Measurements from ENCODE around the gene MICA.
"Not testable (repeated sequence)": the region's sequence is repeated elsewhere in the genome, so short reads cannot be mapped to it uniquely, and the experiment has no call there.

The MICA gene

GRCh38 chr6:31450751-31451150, 47.4 kb downstream of the MICA start:
- DNase-seq (ENCODE audit: low read depth) = no peak
- no peak overlapping the region for H3K4me3 ChIP-seq (ENCODE audit: low read depth, low read length)
- no peak for TF ChIP-seq CTCF (IDR thresholded peaks at IDR 0.05; ENCODE audit: control insufficient read depth, extremely low read depth, insufficient read depth)

GRCh38 chr6:31452859-31453258, 49.5 kb downstream of the MICA start:
- TF ChIP-seq CTCF (IDR thresholded peaks at IDR 0.05; ENCODE audit: control insufficient read depth, extremely low read depth, insufficient read depth) = no peak
- no peak overlapping the region for H3K4me3 ChIP-seq (ENCODE audit: low read depth, low read length)
- no peak for DNase-seq (ENCODE audit: low read depth)

- DNase-seq (ENCODE audit: low read depth) = no peak
- no peak overlapping the region for H3K4me3 ChIP-seq (ENCODE audit: low read depth, low read length)
- TF ChIP-seq CTCF (IDR thresholded peaks at IDR 0.05; ENCODE audit: control insufficient read depth, extremely low read depth, insufficient read depth) = no peak
Measured at GRCh38 chr6:31453259-31453658, 49.9 kb downstream of the MICA start.

- not testable (repeated sequence) for H3K4me3 ChIP-seq (ENCODE audit: low read depth, low read length)
Measured at GRCh38 chr6:31459864-31460263, 56.5 kb downstream of the MICA start.

GRCh38 chr6:31460361-31461025, 57.1 kb downstream of the MICA start:
- TF ChIP-seq CTCF (IDR thresholded peaks at IDR 0.05; ENCODE audit: control insufficient read depth, extremely low read depth, insufficient read depth) = no peak
- H3K4me3 ChIP-seq (ENCODE audit: low read depth, low read length) = no peak overlapping the region
- no peak for DNase-seq (ENCODE audit: low read depth)

More at GRCh38 chr6:31459864-31460263, 56.5 kb downstream of the MICA start:
- not testable (repeated sequence) for DNase-seq (ENCODE audit: low read depth)

GRCh38 chr6:31462026-31462963, 58.9 kb downstream of the MICA start:
- peak overlapping the region; percentile 30 for H3K4me3 ChIP-seq (ENCODE audit: low read depth, low read length)
- no peak for TF ChIP-seq CTCF (IDR thresholded peaks at IDR 0.05; ENCODE audit: control insufficient read depth, extremely low read depth, insufficient read depth)
- DNase-seq (ENCODE audit: low read depth) = no peak
